Medulla oblongata (tissue), 1 donor: Measurements from ENCODE around the gene ANKRD22.

Experiments
- DNase-seq: peaks from one replicate; pipeline ENCODE4 v3.0.0-alpha.2; 2015; ENCODE audit errors: extremely low spot score

The ANKRD22 gene

DNA sequence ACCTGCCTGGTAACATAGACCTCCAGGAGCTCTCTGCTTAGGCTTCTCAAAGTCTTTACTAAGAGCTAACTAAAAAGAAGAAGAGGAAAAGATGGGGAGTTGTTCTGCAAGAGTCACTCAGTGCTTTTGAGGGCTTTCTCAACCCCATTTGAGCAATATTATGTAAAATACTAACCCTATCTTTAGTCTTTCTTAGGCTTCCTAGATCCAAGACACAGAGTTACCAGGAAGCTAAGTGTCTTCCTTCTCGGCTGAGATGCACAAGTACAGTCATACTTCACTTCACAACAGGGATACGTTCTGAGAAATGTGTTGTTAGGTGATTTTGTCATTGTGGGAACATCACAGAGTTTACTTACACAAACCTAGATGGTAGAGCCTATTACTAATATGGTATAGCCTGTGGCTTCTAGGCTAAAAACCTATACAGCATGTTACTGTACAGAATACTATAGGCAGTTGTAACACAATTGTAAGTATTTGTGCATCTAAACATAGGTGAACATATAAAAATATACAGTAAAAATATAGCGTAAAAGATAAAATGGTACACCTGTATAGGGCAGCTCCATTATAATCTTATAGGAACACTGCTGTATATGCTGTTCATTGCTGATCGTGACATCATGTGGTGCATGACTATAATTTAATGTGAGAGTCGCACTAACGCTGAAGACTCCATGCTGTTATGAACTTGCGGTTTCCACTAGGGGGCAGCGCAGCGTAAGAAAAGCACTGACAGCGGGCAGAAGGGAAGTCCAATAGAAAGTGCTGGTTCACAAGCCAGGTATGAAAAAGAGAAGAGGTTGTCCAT, 16.3 kb downstream of the ANKRD22 start:
- DNase-seq = peak; percentile 95

DNA sequence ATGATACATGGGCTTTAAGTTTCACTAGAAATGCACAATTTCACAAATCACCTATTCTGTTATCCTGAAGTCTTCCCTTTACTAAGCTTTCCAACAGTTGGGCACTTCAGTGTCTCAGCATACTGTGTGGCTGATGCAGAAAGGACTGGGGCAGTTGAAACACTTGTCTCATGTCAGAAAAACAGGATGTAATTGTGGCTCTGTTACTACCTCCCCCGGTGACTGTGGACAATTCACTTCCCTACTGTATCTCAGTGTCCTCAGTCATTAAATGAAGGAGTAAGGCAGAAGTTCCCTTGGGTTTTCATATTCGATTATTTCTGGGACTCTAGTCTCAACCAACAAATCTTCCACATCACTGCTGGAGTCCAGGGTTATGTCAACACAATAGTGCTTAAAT, 17.9 kb downstream of the ANKRD22 start:
- peak; percentile 37 for DNase-seq

DNA sequence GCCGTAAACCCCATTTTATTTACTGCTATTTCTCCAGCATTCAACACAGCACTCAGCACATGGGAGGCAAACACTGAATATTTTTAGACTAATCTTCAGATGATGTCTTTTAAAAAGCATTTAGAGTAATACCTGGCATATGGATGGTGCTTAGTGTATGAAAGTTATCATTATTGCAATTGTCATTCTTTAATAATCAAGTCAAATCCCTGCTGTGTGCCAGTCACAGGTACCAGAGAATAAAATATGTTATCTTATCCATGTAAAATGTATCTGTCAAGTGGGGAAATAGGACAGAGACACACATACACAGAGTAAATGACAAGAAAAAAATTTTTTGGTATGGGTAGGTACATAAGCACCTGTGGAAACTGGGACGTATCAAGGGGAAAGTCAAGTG, 18.5 kb downstream of the ANKRD22 start:
- DNase-seq = no peak

DNA sequence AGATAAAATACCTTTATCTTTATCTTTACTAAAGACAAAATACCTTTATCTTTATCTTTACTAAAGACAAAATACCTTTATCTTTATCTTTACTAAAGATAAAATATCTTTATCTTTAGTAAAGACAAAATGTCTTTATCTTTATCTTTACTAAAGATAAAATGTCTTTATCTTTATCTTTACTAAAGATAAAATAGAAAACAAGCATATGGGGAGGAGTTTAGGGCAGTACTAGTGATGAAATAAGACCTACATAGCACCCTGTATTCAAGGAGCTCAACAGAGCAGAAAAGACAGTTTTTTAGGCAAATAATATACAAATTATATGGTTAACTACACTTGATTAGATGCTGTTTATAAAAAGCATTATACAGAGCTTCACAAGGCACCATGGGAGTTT, 19.3 kb downstream of the ANKRD22 start:
- DNase-seq = no peak

DNA sequence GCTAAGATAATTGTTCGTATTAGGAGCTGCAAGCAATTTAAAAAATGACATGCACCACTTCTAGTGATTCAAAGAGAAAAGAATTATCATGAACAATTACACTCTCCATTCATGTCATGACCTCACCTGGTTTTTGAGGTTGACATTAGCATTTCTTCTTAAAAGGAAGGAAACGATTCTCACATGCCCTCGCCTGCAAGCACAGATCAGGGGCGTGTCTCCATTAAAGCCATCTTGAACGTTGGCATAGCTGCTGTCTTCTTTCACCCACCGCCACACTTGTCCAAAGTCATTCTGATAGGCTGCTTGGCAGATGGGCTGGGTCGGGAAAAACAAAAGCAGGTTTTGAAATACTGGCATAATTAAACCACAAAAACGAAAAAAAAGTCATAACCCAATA, 19.9 kb downstream of the ANKRD22 start:
- no peak for DNase-seq

DNA sequence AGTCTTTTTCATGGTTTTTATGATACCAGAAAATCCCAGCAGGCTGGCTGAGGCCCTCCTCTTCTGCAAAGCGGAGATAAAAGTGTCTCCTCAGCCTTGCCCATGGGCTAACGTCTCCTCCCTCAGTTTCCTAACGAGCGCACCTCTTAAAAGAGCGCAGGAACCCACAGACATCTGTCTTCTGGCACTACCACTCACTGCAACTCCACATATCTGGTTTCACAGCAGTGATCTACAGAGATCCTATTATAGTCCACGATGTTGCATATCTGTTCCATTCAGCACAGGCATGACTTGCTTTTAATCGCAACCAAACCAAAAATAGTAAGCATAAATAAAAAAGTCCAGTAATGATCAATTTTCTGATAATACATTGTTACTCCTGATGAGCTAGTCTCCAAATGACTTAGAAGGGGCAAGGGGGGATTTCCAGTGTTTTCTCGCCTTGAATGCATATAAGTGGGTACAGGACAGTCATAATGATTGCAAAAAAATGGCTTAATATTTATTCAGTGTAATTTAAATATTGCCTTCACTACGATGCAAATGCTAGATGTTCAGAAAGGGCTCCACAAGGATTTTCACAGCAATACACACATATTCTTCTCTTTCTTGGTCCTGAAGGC, 20.9 kb downstream of the ANKRD22 start:
- DNase-seq = no peak

DNA sequence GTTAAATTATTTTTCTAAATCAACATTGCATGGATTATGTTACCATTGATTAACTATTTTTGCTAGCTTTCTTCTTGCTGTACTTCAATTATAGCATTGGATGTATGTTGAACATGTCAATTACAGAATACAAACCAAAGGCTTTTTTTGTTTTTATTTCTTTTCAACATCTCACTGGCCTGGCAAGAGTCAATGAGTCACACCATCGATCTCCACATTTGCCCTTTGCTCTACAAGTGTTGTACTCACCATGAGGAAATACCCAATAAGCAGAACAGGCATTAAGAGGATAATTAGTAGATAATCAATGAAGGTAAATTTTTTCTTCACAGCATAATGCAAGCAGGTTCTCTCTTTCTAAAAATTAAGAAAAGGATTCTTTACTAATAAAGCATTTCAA, 23.3 kb downstream of the ANKRD22 start:
- no peak for DNase-seq

DNA sequence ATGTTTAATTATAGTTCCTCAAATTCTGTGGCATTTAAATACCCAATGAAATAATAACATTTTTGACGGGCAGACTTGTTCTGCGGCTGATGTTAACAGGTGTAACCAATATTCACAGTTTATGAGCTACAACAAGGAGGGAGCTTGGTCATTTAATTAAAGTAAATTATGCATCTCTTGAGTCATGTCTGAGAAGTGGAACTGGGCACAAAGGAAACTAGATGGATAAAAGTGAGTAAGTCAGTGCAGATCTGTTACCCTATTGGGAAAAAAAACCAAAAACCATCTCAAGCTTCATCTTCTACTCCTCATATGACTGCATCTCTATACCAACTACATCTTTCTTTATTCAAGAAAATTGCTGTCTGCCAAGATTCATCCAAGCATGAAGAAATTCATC, 24.0 kb downstream of the ANKRD22 start:
- DNase-seq = no peak

DNA sequence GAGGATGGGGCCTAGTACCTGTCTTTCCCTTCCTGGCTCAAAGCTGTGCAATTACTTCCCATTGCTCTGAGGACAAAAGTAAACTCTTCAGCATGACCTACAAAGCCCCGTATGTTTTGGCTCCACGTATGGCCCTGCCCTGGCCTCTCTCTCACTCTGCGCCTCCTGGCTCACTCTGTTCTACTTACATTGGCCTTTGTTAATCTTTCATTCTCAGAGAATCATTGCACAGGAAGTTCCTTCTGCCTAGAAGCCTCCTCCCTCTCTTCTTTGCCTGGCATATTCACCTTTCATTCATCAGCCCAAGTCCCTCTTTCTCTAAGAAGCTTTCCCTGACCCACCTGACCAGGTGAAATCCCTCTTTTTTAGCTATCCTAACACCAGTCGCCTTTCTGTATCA, 25.3 kb downstream of the ANKRD22 start:
- DNase-seq = no peak

DNA sequence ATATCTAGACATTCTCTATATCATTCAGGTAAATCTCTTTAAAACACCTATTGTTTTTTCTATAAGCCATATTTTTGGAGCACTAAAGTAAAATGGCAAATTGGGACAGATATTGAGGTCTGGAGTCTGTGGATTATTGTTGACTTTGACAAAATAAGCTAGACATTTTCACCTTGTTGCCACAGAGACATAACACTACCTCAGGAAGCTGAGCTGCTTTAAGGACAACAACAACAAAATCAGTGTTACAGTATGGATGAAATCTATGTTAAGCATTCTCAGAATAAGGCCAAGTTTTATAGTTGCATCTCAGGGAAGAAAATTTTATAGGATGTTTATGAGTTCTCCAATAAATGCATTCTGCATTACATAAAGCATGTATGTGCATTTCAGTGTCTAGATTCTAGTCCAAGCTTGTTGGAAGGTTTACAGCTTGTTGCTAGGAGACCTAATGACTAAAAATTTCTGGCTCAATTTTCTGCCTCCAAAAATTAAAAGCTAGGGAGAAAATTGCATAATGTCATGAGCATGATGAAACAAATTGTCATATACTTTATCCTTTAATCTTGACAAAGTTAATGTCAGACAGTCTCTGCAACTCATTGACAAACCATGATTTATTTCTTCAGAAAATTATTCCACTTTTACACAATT, 30.8 kb downstream of the ANKRD22 start:
- DNase-seq = no peak

DNA sequence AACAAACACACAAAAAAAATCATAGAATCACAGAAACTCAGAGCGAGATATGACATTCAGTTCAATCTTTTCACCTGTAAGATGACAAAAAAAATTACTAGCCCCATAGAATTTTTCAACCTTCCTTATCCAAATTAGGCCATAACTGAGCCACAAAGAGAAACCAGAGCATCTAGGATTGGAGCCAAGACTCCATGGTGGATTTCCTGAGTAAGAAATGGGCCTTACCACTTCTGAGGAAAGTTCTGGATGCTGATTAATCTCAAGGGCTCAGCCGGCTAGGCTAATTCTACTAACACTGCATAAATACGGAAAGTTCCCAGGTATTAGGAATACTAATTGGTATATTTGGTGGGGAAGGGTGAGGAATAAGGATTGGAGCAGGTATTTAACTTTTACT, 32.4 kb downstream of the ANKRD22 start:
- no peak for DNase-seq

DNA sequence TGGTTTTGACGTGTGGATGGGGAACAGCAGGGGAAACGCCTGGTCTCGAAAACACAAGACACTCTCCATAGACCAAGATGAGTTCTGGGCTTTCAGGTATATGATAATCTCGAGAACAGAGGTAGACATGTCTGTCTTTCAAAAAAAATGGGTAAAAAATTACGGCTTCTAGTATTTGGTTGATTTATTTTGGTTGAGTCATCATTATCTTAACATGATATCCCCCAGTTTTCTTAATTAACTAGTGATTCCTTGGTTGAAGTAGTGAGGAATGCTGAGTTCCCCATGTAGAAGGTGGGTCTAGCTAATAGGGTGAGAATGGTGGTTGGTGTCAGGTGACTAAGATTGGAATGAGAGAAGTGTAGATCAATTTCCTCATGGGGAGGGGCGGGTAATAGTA, 38.4 kb downstream of the ANKRD22 start:
- DNase-seq = no peak

DNA sequence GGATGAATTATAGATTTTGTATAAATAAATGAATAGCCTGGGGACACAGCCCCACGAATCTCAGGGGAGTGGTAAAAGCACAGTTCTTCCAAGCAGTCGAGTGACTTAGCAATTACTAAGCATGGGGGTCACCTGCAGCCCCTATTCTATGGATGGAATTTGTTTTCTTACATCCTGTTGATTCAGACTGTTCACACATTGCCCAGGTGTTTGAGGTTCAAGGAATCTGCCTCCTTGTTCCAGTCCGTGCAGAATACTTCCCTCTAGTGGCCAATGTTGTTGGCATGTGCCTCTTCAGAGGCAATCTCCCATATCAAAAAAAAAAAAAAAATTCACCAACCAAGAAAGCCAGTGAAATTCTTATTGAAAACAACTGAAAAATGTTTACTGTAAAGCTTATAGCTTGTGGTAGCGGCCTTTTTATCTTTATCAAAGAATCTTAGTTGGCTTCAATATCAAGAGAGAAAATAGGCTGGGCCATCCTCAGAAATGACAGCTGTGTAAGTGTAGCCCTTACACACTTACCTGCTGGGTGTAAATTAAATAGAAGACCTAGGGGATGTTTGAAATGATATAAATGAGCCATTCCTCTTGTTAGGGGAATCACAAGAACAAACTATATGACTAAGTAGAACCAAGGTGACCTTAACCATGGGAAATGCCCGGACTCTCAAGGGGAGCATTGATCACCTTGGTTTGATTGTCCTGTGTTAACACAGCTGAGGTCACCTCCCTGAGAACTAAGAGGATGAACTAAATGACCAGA, 41.3 kb downstream of the ANKRD22 start:
- peak; percentile 55 for DNase-seq

DNA sequence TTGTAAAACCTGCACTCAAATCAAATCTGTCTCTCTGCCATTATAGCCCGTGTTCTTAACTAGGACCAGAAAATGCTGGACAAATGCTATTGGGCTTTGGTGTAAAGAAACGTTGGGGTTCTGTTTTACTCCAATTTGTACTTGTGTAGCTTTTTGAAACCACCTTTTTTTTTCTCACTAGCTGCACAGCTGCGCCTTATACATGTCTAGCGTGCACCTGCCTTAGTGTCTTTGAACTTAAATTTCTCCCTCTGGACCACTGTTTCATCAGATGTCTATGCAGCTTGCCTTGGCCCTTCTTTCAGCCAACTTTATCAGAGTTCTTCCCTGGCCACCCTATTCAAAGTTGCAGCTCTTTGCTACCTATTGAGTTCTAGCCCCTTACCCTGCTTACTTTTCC, 42.0 kb downstream of the ANKRD22 start:
- no peak for DNase-seq

DNA sequence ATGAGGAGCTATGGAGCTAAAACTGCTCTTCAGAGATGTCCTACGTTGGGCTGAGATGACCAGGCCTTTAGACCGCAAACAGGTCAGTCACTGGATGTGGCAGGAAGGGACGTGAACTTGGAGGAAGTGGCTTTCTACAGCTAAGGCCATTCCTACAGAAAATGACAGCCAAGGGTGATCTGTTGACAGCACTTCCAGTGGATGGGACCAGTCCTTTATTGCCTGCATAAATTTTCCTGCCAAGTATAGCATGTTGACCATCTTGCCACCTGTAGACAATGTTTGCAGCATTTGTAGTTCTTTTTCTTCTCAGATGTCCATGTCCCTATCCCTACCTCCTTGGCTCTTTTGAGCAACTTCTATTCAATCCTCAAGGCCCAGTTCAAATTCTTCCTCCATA, 45.7 kb downstream of the ANKRD22 start:
- DNase-seq = no peak

DNA sequence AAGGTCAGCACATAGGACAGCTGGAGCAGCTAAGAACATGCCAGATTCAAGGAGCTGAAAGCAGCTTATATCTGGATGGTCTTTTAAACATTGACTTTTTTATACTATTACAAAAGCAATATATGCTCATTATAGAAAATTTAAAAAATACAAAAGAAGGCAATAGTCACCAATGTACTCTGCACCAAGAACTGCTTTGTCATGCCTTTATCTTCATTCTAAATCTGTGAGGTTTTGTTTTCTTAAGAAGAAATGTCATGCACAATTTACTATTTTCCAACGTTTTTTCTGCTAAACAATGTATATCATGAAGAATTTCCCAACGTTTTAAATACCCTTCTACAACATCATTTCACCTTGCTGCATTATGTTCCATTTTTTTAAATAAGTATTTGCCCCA, 46.3 kb downstream of the ANKRD22 start:
- no peak for DNase-seq

DNA sequence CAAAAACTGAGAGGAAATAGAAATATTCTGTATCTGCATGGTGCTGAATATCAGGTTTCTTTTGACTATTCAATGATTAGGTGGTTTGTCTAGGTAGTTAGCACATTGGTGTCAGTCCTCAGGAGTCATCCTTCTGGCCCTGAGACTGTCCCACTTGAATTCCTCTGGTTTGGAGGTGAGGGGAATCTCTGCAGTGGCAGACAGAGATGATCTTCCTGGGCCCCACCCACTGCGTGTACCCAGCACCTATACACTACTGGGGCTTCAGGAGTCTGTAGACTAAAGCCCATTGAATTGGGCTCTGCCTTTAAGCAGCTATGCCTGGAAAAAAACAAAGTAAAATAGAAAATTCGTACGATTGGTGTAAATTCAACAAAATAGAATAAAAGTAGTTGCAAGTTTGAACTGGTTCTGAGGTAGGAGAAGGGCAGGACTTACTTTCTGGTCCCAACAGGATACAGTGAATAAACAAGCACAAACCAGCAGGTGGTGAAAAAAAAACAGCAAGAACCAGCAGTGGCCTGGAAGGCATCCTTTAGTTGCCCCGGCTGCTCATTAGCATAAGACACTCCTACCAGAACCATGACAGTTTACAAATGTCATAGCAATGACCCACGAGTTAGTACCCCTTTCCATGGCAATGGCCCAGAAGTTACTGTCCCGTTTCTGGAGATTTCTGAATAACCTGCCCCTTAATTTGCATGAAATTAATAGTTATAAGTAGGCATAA, 47.4 kb downstream of the ANKRD22 start:
- no peak for DNase-seq

DNA sequence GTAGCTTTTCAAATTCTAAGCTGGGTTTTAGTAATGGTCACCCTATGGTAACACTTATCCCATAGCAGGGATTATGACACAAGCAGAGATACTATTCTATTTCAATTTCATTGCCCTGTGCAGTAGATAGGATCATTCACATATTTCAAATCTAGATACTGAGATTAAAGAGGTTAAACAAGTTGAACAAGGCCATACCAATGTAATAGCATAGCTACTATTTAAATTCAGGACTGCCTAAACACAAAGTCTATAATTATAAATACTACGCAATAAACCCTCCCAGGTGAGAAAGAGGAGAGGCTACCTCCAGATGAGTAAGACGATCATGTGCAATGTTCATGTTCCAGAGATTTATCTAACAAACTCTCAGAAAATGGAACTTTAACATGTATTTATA, 48.0 kb downstream of the ANKRD22 start:
- no peak for DNase-seq

DNA sequence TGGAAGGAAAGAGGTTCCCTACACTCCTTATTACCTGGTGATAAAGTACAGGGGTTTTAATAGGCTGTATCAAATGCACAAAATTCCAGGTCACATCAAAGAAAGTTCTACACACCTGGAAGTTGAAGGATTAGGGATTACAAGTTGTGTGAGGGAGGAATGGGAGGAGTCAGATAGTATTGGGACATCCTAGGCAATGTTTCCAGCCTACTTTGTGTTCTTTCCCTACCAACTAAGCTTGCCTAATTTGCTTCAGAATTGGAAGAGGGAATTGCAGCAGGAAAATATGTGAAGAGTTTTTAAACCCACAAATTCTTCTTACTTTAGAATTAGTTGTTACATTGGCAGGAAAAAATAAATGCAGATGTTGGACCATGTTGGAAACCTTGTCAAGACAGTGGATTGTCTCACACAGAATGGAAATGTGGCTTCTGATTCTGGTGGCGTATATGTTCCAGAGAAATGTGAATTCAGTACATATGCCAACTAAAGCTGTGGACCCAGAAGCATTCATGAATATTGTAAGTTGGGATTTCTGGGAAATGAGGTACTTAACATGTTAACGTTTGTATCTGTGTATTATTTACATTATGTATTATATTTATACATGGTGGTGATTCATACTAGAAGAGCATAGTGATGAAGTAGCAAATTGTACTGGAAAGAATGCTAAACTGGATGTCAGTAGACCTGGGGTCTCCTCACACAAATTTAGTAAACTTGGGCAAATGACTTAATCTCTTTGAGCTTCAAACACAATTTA, 48.9 kb downstream of the ANKRD22 start, which contains the start of gene LIPM:
Gene LIPM, plus strand, starts transcription at position 208 of the 763 bp plus-strand sequence. Its CDS starts 167 bp downstream, at position 375.
- DNase-seq = no peak
